Vagina (tissue), 2 donors: ENCODE measurements around the gene EPHA3.

Experiments used
- CTCF ChIP-seq, 3 experiments: fragments of 450-650 bp in 2 of 3; fragments of 200-600 bp in 1 of 3; sonication (generic) in 1 of 3; IDR thresholded peaks; one replicate each; pipeline ENCODE4 v1.5.1; 2017 to 2019; ENCODE audit warnings: antibody characterized with exemption in 3 of 3, mild to moderate bottlenecking in 2 of 3, moderate library complexity in 2 of 3
- POLR2A ChIP-seq, 2 donors: fragments of 450-650 bp; IDR thresholded peaks; one replicate each; pipeline ENCODE4 v1.6.1; 2017; ENCODE audit warnings: antibody characterized with exemption in 2 of 2, mild to moderate bottlenecking in 2 of 2, moderate library complexity in 2 of 2
- POLR2AphosphoS5 ChIP-seq, 2 donors: sonication (generic); formaldehyde crosslinking; IDR thresholded peaks; one replicate each; pipeline ENCODE4 v1.9.0; 2017; ENCODE audit warnings: antibody characterized with exemption in 2 of 2, mild to moderate bottlenecking in 2 of 2, low read depth in 1 of 2; ENCODE audit not compliant: insufficient read depth in 1 of 2

- TF ChIP-seq CTCF (IDR thresholded peaks at IDR 0.05) (no peak), POLR2A (IDR thresholded peaks at IDR 0.05) (no peak), POLR2AphosphoS5 (IDR thresholded peaks at IDR 0.05; ENCODE audit: insufficient read depth in 1 of 2, low read depth in 1 of 2) (no peak)
Measured at GRCh38 chr3:89320186-89320585, 212.8 kb downstream of the EPHA3 start.
